PC-9 (cell line): Measurements from ENCODE around the gene RBMS3. TPM values are rescaled to one million over a fixed set of nuclear protein-coding genes. Genes with fewer than 3 reads are reported as not detected.

Experiments used
- BruUV-seq: library from RNA; stranded (reverse); fragments of 400-500 nt; replicated peaks from 2 replicates; lab custom pipeline; 2021; lab: Mats Ljungman, UMichigan
- CTCF ChIA-PET: fragments of 300-600 bp; sonication (Branson Sonifier 250); formaldehyde crosslinking; loops from one replicate; lab custom pipeline; 2022; ENCODE audit warnings: antibody characterized with exemption; lab: Charles Lee
- POLR2A ChIA-PET: fragments of 300-600 bp; sonication (Branson Sonifier 250); formaldehyde crosslinking; loops from one replicate; lab custom pipeline; 2022; ENCODE audit warnings: antibody characterized with exemption; ENCODE audit not compliant: unreplicated experiment; lab: Charles Lee
- DNase-seq, 2 experiments: peaks; one replicate each; pipeline versions ENCODE4 v3.0.0 to v3.0.0-alpha.2; 2015 to 2022; ENCODE audit warnings: mixed read lengths in 1 of 2
- H2AFZ ChIP-seq: fragments of 200-600 bp; sonication (generic); 2 replicates; pipeline ENCODE4 v1.8.1; 2017; ENCODE audit warnings: antibody characterized with exemption
- H3F3A ChIP-seq: fragments of 200-600 bp; sonication (generic); 2 replicates; pipeline ENCODE4 v1.8.1; 2017; ENCODE audit warnings: antibody characterized with exemption, mild to moderate bottlenecking, low read depth; ENCODE audit not compliant: insufficient read depth
- H3K27ac ChIP-seq: fragments of 200-600 bp; sonication (generic); 2 replicates; pipeline ENCODE4 v1.6.1; 2016; ENCODE audit warnings: mixed run types
- H3K27me3 ChIP-seq: fragments of 200-600 bp; sonication (generic); 2 replicates; pipeline ENCODE4 v1.6.1; 2016; ENCODE audit warnings: low read depth, mixed run types; ENCODE audit not compliant: insufficient read depth
- H3K36me3 ChIP-seq: fragments of 200-600 bp; sonication (generic); 2 replicates; pipeline ENCODE4 v1.6.1; 2016; ENCODE audit warnings: low read depth, mixed run types
- H3K4me1 ChIP-seq: fragments of 200-600 bp; sonication (generic); replicated peaks from 2 replicates; pipeline ENCODE4 v1.6.1; 2016; ENCODE audit warnings: mixed run types; ENCODE audit not compliant: insufficient read depth
- H3K4me2 ChIP-seq: fragments of 200-600 bp; sonication (generic); 2 replicates; pipeline ENCODE4 v1.6.1; 2017; ENCODE audit warnings: mixed run types
- H3K4me3 ChIP-seq: fragments of 200-600 bp; sonication (generic); 2 replicates; pipeline ENCODE4 v1.6.1; 2016; ENCODE audit warnings: mixed run types
- H3K79me2 ChIP-seq: fragments of 200-600 bp; sonication (generic); 2 replicates; pipeline ENCODE4 v1.6.1; 2017; ENCODE audit warnings: low read depth, mixed run types
- H3K9me2 ChIP-seq: fragments of 200-600 bp; sonication (generic); 2 replicates; pipeline ENCODE4 v1.8.1; 2017; ENCODE audit warnings: mild to moderate bottlenecking; ENCODE audit not compliant: insufficient read depth
- H3K9me3 ChIP-seq: fragments of 200-600 bp; sonication (generic); 2 replicates; pipeline ENCODE4 v1.8.1; 2016; ENCODE audit warnings: low read depth; ENCODE audit not compliant: insufficient read depth
- H4K20me1 ChIP-seq: fragments of 200-600 bp; sonication (generic); 2 replicates; pipeline ENCODE4 v1.8.1; 2017; ENCODE audit not compliant: insufficient read depth
- EZH2 ChIP-seq: fragments of 200-600 bp; sonication (generic); IDR thresholded peaks from 2 replicates; pipeline ENCODE4 v1.8.0; 2017; ENCODE audit warnings: antibody characterized with exemption, low read depth
- intact Hi-C: fragments of 100-400 bp; cut with micrococcal nuclease; formaldehyde crosslinking; loops from one replicate; pipeline ENCODE4 v1.10.0; 2022; ENCODE audit not compliant: unreplicated experiment
- total RNA-seq: library from RNA; stranded (reverse); gene quantifications from 2 replicates; pipeline ENCODE4 v1.2.3, GENCODE V29; 2021
- TF ChIP-seq, protein P1 (sequence below): fragments of 200-600 bp; sonication (generic); conservative IDR thresholded peaks from 2 replicates; pipeline ENCODE4 v1.6.1; 2017; ENCODE audit warnings: mixed run types, antibody characterized with exemption, mild to moderate bottlenecking, moderate library complexity

The RBMS3 gene
- total RNA-seq, 1 experiment from 2014 or later = 3.5 TPM

- Histone ChIP-seq H3K27me3 (no peaks in the 10 kb centered on the region), H3K36me3 (no peaks in the 10 kb centered on the region), H3F3A (no peaks in the 10 kb centered on the region), H3K4me1 (no peaks in the 10 kb centered on the region), H3K79me2 (no peaks in the 10 kb centered on the region), H3K4me3 (no peak overlapping the region), H3K9me3 (no peaks in the 10 kb centered on the region), H3K9me2 (no peaks in the 10 kb centered on the region), H3K4me2 (no peak overlapping the region), H2AFZ (no peak overlapping the region), H4K20me1 (no peaks in the 10 kb centered on the region), H3K27ac (no peak overlapping the region)
- TF ChIP-seq EZH2 = no peak
- TF ChIP-seq, protein P1, sequence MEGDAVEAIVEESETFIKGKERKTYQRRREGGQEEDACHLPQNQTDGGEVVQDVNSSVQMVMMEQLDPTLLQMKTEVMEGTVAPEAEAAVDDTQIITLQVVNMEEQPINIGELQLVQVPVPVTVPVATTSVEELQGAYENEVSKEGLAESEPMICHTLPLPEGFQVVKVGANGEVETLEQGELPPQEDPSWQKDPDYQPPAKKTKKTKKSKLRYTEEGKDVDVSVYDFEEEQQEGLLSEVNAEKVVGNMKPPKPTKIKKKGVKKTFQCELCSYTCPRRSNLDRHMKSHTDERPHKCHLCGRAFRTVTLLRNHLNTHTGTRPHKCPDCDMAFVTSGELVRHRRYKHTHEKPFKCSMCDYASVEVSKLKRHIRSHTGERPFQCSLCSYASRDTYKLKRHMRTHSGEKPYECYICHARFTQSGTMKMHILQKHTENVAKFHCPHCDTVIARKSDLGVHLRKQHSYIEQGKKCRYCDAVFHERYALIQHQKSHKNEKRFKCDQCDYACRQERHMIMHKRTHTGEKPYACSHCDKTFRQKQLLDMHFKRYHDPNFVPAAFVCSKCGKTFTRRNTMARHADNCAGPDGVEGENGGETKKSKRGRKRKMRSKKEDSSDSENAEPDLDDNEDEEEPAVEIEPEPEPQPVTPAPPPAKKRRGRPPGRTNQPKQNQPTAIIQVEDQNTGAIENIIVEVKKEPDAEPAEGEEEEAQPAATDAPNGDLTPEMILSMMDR = no peak
- CTCF ChIA-PET = no interaction called here
- BruUV-seq = no TSS peak
- POLR2A ChIA-PET = no interaction called here
- intact Hi-C loops = no loop called here
- DNase-seq = no peak
Observed at GRCh38 chr3:29540544-29540943, 259.7 kb downstream of the RBMS3 start.

- DNase-seq = no peak
- no peak overlapping the region for H3K27ac ChIP-seq
- H3K9me3 ChIP-seq = no peaks in the 10 kb centered on the region
- no peak overlapping the region for H3K4me2 ChIP-seq
- CTCF ChIA-PET = no interaction called here
- H3K79me2 ChIP-seq = no peaks in the 10 kb centered on the region
- POLR2A ChIA-PET = no interaction called here
- H3K4me3 ChIP-seq = no peak overlapping the region
- no peak overlapping the region for H2AFZ ChIP-seq
- no peaks in the 10 kb centered on the region for H3K9me2 ChIP-seq
- H3K27me3 ChIP-seq = no peaks in the 10 kb centered on the region
- no peaks in the 10 kb centered on the region for H3F3A ChIP-seq
- H4K20me1 ChIP-seq = no peaks in the 10 kb centered on the region
- no peaks in the 10 kb centered on the region for H3K4me1 ChIP-seq
- TF ChIP-seq, protein P1 = no peak
- no peak for TF ChIP-seq EZH2
- intact Hi-C loops = no loop called here
- BruUV-seq = no TSS peak
- H3K36me3 ChIP-seq = no peaks in the 10 kb centered on the region
Observed at GRCh38 chr3:29544701-29545363, 264.0 kb downstream of the RBMS3 start.

DNA sequence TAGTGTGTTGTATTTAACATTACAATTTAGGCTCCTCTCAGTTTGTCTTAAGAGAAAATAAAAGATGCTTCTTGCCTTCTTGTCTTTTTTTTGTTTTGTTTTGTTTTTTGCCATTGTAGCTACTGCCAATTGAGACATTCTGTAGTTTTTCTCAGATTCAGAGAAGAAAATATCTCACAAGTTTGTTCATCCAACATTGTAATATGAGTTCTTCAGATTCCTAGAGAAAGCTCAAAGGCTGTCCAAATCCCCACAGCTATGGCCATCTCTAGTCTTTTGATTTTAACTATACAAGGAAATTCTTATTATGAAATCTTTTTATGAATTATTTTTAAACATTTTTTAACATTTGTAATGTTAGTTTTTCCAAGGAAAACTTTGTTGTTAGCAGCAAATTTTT lies 264.7 kb downstream of the RBMS3 start:
- Histone ChIP-seq H3K27me3 (no peaks in the 10 kb centered on the region), H3K4me1 (no peaks in the 10 kb centered on the region), H3K27ac (no peak overlapping the region), H3K4me2 (no peak overlapping the region), H3K36me3 (no peaks in the 10 kb centered on the region), H3F3A (no peaks in the 10 kb centered on the region), H3K9me2 (no peaks in the 10 kb centered on the region), H3K4me3 (no peak overlapping the region), H4K20me1 (no peaks in the 10 kb centered on the region), H3K9me3 (no peaks in the 10 kb centered on the region), H2AFZ (no peak overlapping the region; the same call in 1 of the 2 replicates), H3K79me2 (no peaks in the 10 kb centered on the region)
- no TSS peak for BruUV-seq
- TF ChIP-seq, protein P1 = no peak
- no peak for TF ChIP-seq EZH2
- CTCF ChIA-PET = no interaction called here
- intact Hi-C loops = no loop called here
- POLR2A ChIA-PET = no interaction called here
- no peak for DNase-seq
